HG02840 (cell line): ENCODE measurements around the gene C5orf22.
A peak's percentile ranks its signal among the peaks of the same experiment; 100 is the strongest.
"Not testable (repeated sequence)": the region's sequence is repeated elsewhere in the genome, so short reads cannot be mapped to it uniquely, and the experiment has no call there.

Experiments
- ATAC-seq: cut with Tn5 transposase; IDR thresholded peaks from one replicate; pipeline ENCODE4 v1.9.1; 2021; ENCODE audit warnings: mild to moderate bottlenecking, moderate library complexity, moderate number of reproducible peaks; ENCODE audit not compliant: unreplicated experiment, low FRiP score

The C5orf22 gene

DNA sequence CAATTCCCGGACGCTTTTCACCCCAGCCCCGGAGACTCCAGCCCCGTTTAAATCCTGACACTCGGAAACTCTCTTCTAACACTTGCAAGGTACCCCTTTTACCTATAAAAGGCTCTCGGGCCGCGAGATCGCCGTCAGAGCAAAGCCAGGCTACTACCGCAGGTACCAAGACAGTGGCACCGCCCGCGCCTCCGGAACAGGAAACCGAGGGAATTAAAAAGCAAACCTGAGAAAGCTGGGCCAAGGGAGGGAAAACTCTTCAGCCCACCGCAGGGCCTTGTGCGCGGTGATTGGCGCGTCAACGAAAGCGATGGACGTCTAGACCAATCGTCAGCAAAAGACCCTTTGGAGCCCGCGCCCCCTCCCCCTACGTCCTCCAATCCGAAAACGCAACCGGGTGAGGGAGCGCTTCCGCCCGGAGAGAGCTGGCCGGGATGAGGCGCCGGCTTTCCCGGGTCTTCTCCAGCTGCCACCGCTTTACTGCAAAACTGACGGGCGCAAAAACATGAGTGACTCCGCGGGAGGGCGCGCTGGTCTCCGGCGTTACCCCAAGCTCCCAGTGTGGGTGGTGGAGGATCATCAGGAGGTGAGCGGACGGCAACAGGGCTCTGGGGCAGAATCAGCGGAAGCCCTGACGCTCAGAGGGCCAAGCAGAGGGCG lies at the start of gene C5orf22, which contains the start of gene DROSHA:
TSS of gene C5orf22 (plus strand) at position 414 of the 660 bp plus-strand sequence. CDS start at position 506, 92 bp downstream.
TSS of gene DROSHA (minus strand) at position 206 of the 660 bp plus-strand sequence. CDS start 3,034 bp downstream, outside the sequence.
- peak; percentile 98 for ATAC-seq

DNA sequence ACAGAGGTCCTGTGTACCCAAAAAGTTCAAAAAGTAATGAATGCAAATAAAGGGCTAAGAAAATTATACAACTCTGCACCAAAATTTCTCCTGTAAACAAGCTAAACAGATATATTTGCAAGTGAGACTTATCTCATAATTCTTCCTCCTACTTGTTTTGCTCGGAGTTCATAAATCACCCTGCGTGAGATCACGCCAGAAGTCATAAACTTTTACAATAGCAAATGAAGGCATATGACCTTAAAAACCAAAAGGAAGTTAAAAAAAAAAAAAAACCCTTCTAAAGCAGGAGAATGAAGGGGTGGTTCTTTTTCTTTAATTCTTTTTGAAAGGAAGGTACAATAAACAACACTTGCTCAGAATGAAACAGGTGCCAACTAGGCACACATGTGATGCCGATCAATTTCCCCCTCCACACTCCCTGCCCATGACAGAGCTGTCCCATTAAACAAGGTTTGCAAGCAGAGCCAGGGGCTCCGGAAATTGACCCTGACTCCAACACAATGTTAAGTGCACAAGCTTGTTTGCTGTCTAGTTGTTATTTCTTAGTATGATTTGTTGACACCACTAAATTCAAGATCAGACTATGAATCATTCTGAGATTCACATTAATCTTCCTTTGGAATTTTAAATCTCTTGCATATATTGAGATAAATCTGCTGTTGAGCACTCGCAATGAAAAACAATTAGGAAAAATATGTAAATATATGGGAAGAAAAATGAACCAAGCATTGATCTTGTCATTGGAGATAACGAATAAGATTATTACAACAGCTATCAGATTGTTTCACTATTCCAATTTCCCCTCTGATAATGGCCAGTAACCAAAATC lies 46.5 kb upstream of the C5orf22 start:
- ATAC-seq = no peak

DNA sequence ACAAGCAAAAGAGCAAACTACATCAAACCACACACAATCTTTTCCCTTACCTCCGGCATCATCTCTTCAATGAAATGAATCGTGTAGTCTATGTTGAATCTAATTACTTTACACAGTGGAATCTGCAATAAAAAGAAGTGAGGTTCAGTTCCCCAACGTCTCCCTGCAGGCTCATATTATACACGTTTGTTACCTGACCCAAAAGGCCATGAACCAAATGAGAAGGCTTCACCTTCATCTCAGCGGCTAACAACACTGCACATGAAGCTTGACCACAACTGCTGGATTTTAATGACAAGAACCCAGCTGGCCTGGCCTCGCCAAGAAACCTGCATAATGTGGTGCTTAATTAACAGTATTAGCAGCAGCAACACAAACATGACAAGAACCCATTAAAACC lies 45.7 kb upstream of the C5orf22 start:
- no peak for ATAC-seq

DNA sequence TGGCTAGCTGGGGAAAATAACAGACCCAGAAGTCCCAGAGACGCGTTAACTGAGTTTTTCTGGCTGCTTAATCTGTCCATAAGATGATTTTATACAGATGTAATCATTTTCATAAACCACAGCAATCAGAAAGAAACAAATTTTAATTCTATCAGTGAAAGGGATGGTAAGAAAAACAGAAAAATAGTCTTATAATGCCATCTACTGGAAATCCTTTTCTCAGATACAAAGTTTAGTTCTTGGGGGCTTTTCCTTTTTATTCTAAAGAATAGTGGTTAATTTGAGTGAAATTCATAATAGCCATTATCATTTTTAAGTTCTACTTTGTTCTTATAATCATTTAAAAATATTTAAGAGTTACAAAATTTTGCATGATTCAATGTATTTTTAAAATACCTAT lies 44.6 kb upstream of the C5orf22 start:
- ATAC-seq = no peak

DNA sequence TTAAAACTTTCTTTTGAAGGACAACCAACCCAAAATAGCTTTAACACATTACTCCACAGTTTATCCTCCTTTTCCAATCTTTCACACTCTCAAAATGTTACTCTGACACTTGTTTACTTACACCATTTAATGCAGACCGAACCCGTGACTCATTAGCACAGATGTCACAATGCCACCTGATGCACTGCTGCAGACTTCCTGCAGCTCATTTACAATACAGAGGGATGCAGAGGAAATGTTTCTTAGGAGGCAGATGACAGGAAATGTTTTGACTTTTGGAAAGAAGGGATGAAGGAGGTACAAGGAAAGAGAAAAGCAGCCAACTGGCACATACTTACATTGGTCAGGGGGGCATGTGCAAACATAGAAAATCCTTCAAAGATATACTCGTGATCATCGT lies 39.2 kb upstream of the C5orf22 start:
- ATAC-seq = no peak

DNA sequence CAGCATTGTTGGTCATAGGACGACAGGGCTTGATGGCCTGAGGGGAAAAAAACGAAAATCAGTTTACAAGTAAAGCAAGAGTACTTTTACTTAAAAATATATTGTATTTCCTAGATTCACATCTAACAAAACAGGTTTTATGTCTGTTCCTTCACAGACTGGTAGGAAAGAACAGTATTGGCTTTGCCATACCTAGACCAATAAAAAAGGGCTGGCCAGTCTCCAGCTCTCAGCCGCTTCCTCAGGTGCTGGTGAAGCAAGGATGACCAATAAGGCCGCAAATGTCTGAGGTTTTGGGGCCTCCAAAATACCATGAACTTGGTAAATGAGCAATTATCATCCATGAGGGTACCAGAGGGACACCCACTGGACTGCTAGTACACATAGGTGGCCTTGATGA lies 36.8 kb upstream of the C5orf22 start:
- ATAC-seq = no peak

DNA sequence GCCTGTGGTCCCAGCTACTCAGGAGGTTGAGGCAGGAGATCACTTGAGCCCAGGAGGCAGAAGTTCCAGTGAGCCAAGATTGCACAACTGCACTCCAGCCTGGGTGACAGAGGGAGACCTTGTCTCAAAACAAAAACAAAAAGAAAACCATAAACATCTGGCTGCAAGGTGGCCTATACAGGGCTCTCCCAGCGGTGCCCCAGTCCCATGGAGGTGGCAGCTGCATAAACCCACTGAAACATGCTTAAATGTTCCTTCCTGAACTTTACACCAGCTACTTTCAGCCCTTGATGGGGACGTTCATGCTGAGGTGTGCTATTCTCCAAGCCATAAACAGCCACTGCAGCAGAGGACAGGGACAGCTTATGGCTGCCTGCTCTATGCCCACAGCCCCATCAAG lies 35.8 kb upstream of the C5orf22 start:
- ATAC-seq = no peak

DNA sequence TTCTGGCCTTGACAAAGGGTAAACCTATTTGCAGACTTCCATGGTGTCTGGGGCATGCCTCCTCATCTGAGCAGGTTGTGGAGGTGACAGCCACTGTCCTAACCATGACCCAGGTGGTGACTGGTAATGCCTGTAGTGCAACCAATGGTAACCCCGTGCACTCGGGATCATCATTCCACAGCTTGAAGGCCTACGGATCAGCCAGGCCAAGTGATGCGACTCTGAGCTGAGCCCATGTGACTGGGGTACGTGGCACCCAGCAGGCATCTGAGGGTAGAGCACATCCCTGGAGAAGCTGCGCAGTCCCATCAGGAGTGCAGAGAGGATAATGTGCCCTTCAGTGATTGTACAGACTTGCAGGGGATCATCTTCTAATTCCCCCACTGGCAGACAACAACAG lies 35.2 kb upstream of the C5orf22 start:
- ATAC-seq = no peak

DNA sequence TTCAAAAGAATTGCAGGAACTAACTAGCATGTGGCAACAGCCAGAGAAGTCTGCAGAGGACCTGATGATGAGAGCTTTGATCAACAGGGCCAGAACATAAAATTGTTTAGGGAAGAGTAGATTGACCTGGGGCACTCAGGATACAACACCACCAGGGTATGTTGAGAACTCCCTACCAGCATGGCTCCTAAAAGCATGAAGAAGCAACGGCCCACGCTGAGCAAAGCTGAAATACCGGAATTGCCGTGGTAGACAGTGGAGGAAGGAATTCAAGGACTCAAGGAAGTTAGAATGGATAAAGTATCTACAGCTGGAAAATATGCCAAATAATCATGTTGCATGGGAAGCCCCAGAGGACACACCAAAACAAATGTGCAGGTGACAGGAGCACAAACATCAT lies 31.8 kb upstream of the C5orf22 start:
- ATAC-seq = no peak

DNA sequence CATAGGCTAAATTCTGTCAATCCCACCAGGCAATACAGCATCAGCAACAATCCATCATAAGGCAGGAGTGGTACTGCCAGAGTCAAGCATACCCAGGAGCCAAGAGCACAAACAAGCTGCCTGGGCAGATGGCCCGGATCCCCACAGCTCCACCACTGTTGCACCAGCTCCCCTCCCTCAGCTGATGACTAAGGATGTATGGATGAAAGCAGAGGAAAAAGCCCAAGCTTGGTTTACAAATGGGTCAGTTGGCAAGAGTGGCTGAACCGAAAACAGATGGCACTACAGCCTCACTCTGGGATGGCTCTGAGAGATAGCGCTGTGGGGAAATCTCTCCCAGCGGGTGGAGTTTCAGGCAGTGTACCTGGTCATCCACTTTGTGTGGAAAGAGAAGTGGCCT lies 29.6 kb upstream of the C5orf22 start:
- ATAC-seq = no peak

DNA sequence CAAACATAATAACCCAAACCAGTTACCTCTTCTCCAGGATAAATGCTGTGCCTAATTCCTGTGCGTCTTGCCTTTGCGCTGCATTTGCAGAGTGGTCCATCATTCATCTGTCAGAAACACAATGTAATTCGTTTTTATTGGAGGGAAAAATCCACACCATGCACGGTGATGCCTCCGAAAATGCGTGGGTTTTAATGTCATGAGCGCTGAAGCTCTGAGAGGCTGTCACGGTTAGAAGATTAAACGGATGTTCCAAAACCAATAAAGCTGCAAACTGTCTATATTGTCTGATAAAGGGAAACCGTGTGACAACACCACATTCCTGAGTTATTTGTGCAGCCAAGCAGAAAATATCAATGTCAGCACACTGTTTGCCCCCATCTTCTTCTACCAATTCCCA lies 27.6 kb upstream of the C5orf22 start:
- ATAC-seq = no peak

DNA sequence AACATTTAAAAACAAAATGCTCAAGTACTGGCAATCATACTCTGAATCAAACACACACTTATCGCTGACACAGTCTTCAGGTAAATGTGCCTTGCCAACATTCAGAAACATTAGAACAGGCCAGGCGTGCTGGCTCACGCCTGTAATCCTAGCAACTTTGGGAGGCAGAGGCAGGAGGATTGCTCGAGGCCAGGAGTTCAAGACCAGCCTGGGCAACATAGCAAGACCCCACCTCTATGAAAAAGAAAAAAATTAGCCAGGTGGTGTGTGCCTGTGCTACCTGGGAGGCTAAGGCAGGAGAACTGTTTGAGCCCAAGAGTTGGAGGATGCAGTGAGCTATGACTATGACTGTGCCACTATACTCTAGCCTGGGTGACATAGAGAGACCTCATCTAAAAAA lies 20.8 kb upstream of the C5orf22 start:
- no peak for ATAC-seq

DNA sequence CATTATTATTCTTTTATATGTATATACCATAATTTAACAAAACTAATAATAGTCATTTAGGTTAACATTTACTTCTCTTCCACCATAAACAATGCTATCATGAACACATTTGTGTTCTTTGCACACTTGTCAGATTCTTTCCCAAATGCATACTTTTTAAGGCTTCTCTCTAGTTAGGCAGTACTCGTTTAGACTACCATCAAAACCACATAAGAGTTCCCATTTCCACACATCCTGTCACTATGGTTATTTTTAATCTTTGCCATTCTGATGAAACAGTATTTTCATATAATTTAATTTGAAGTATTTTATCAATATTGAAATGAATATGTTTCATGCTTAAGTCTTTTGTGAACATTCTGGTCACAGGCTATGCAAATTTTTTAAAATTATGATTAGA lies 15.3 kb upstream of the C5orf22 start:
- ATAC-seq = no peak

DNA sequence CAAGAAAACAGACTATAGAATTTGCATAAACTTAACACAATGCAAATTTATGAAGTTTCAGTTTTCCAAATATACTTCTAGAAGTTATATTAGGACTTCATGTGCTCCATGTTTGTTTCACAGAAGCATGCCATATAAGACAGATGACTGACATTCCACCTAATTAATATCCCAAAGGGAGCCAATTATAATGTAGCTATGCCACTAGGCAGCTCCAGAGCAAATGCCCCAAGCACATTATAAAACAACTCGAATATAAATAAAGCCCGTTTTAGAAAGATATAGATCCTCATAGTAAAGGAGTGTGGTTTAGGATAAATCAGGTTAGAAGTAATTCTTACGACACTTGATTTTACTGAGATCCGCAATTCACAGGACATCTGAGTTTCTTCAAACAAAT lies 9.1 kb upstream of the C5orf22 start:
- ATAC-seq = no peak

DNA sequence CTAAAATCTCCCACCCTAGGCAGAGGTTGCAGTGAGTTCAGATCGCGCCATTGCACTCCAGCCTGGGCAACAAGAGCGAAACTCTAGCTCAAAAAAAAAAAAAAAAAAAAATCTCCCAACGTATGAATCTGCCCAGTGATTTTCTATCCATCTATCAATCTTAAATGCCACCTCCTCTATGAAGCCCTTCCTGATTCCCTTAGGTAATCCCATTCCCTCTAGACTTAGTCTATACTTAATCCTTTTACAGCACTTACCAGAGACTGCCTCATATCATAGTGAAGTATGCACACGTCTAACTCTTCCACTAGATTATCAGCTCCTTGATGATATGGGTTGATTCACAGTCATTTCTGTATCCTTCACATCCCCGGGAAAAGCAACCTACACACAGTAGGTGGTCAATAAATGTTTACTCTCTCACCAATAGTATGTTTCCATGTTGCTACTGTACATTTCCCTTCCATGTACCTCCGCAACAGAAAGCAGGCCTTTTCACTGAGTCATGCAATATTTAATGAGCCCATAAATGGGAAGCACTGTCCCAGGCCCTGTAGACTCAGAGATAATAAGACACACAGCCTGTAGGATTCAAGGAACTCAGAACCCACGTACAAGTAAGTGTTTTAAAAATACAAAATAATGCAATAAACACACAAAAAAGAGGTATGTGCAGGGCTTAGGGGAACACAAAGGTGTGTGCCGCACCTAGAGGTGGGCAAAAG lies 1.4 kb upstream of the C5orf22 start:
- ATAC-seq = no peak

DNA sequence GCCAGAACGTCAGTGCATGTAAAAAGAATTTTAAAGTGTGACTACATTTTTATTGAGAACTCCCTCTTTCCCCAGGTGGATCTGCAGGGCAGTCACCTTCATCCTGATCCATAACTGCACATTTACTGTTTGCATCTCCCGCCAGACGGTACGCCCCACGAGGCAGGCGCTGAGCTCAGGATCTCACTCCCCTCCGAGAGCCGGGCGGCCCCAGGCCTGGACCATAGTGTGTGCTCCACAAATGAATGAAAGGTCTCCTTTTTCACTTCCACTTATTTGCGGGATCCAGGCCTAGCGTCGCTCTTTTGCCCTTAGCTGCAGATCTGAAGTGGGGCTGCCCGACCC lies 586 bp upstream of the C5orf22 start:
- peak; percentile 32 for ATAC-seq

DNA sequence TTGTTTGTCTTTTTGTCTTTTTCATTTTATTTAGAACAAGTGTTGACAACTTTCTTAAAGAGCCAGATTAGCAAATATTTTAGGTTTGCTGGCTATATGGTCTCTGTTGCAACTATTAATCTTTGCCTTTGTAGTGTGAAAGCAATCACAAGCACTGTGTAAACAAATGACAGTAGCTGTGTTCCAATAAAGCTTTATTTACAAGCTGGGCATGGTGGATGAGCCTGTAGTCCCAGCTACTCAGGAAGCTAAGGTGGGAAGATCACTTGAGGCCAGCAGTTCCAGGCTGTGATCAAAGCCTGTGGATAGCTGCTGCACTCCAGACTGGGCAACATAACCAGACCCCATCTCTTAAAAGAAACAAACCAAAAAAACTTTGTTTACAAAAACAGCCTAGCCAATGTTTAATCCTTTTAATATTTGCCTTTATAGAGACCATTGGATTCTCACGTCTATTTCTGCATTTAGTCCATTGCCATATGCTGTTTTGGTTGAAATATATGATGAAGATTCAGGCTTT lies 2.5 kb downstream of the C5orf22 start:
- no peak for ATAC-seq

DNA sequence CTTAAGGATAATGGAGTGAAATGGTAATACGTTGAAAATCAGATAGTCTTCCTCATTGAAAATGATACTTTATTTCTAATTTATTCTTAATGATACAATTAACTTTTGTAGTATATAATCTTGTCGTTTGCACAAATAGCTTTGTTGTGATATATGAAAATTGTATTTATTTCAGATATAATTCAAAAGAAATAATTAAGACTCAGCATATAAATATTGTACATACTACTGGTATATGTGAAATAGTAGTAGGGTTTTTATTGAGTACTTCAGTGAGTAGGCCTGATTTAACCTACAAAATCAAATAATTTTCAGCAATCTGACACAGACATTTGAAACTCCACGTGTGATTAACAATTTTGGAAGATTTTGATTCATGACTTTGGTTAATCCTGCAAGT lies 4.8 kb downstream of the C5orf22 start:
- no peak for ATAC-seq

DNA sequence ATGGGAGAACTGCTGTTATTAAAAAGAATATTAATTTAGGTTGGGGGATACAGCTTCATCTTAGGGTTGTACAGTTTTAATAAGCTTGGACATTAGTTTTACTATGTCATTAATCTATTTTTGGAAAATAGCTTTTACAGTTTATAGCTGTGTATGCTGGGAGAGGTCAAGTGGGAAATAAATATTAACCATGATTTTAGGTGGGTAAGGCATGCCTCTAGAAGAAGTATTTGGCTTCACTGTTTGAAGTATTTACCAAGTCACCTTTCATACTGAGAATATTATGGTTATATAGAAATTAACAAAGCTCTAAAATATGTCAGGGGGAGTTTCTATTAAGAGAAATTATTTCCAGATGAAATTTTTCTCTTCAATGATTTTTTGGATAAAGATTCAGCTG lies 5.2 kb downstream of the C5orf22 start:
- no peak for ATAC-seq

DNA sequence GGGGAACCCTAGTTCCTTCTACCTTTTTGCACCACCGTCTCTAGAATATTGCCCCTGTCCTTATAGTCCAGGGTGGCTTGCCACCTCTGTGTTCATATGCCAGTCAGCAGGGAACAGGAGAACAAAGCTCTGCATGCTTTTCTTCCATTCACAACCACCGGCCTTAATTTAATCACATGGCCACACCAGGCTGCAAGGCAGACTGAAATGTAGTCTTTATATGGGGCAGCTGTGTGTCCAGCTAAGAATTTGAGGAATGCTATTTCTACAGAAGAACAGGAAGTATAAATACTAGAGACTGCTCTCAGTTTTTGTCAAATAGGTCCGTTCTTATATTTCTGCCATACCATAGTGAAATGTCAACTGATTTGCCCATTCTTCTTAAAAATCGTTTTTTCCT lies 5.8 kb downstream of the C5orf22 start:
- no peak for ATAC-seq

DNA sequence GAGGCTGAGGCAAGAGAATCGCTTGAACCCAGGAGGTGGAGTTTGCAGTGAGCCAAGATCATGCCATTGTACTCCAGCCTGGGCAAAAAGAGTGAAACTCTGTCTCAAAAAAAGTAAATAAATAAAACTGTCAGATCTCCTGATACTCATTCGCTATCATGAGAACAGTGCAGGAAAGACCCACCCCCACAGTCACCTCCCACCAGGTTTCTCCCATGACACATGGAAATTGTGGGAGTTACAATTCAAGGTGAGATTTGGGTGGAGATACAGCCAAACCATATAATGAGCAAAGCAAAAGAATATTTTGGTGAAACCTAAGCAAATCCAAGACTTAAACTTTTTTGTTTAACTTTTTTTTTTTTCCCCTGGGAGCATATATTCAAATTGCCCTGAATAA lies 17.0 kb downstream of the C5orf22 start:
- ATAC-seq = not testable (repeated sequence)
